Non-pigmented ciliary epithelial cell (primary cell): Measurements from ENCODE around the gene STK36.

Experiments
- DNase-seq: peaks from one replicate; pipeline ENCODE4 v3.0.0-alpha.2; 2010; ENCODE audit warnings: low read depth

STK36 gene

DNA sequence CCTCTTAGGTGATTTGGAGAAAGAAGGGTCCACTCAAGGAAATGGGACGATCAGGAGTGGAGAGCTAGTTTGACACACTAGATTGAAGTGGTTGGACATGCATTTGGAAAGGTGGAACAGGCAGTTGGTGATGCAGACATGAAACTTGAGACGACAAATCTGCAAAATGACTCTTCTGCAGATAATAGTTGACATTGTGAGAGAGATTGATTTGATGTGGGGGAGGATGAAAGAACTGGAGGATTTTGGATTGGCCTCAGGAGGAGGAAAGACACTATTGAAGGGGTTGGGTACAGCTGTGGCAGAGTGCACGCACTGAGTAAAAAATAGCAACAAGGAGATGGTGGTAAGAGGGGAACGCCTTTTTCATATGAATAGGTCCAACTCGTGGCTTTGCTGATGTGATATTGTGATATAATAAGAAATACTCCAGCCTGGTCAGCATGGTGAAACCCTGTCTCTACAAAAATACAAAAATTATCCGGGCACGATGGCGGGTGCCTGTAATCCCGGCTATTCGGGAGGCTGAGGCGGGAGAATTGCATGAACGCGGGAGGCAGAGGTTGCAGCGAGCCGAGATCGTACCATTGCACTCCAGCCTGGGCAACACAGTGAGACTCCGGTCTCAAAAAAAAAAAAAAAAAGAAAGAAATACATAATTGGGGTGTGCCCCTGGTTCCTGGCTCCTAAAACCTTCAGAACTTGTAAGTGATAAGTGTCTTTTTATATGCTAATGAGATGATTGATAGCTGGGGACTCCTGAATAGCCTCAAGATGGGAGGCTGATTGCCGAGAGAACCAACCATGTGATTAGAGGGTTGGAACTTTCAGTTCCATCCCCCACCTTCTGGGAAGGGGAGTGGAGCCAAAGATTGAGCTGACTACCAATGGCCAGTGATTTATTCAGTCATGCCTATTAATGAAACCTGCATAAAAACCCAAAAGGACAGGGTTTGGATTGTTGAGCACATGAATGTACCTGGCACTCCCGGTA is 48.5 kb downstream of the STK36 start:
- no peak for DNase-seq

DNA sequence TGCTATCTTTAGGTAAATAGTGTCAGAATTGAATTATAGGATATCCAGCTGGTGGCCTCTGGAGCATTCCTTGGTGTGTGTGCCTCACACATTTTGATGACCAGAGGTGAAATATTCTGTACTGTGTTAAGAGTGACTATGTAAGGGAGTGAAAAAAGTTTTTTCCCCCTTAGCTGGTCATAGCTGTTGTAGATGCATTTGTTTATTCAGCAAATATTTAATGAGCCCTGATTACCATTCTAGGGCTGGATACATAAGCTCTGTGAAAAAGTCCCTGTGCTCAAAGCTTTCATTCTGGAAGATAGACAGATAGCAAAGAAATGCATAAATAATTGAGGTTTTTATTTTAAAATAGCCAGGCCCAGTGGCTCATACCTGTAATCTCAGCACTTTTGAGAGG is 49.6 kb downstream of the STK36 start:
- DNase-seq = no peak

GRCh38 chr2:218721934-218722333 is 50.0 kb downstream of the STK36 start:
- DNase-seq = no peak

- no peak for DNase-seq
Observed at GRCh38 chr2:218722419-218722818, 50.5 kb downstream of the STK36 start.

DNA sequence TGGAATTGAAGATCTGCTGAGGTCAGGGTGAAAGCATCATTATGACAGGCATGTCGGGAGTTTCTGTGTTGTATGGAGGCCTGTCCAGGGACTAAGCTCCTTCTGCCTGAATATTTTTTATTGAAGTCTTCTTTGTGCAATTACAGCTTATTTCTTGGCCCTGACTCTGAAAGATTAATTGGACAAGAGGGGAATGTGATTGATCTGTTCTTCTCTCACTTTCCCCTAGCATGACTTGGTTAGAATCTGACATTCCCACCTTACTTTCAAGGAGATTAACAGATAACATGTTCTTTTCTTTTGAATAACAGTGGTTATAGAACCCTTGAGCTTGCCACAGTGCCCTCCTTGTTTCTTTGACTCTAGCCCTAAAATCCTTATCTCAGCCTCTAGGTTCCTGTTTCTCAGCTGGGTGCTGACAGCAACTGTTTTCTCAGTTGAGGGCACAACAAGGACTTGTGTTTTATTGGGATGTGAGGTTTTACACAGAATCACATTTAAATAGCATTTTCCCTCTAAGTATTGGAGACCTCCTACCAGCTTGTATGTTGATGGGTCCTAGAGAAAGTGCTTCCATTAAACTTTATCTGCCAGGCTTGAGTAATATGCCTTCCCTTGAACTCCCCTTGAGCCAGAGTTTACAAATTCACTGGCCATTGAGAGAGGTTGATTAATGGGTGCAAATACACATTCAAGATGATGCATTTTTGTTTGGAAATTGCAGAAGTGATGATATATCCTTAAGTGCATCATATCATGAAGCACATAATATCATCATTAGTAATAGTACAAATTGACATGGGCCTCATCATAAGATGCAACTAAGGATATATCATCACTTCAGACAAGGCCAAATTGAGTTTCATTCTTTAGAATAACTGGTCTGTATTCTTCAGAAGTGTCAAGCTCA is 51.2 kb downstream of the STK36 start:
- DNase-seq = no peak

DNA sequence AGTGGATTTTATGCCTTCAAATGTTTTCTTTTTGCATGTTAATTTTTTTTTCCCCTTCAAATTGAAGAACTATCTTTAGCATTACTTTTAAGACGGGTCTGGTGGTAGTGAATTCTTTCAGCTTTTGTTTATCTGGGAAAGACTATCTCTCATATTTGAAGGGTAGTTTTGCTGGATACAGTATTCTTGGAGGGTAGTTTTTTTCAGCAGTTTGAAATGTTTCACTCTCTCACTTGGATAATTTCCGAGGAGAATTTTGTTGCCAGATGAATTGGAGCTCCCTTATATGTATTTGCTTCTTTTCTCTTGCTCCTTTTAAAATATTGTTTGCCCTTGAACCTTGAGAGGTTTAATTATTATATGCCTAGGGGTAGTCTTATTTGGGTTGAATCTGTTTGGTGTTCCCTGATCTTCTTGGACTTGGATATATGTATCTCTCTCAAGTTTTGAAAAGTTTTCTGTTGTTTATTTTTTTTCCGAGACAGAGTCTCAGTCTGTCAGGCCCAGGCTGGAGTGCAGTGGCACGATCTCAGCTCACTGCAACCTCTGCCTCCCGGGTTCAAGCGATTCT is 54.2 kb downstream of the STK36 start:
- no peak for DNase-seq

GRCh38 chr2:218727502-218728165 is 55.7 kb downstream of the STK36 start:
- no peak for DNase-seq

- DNase-seq = no peak
Observed at GRCh38 chr2:218729640-218730039, 57.8 kb downstream of the STK36 start.

DNA sequence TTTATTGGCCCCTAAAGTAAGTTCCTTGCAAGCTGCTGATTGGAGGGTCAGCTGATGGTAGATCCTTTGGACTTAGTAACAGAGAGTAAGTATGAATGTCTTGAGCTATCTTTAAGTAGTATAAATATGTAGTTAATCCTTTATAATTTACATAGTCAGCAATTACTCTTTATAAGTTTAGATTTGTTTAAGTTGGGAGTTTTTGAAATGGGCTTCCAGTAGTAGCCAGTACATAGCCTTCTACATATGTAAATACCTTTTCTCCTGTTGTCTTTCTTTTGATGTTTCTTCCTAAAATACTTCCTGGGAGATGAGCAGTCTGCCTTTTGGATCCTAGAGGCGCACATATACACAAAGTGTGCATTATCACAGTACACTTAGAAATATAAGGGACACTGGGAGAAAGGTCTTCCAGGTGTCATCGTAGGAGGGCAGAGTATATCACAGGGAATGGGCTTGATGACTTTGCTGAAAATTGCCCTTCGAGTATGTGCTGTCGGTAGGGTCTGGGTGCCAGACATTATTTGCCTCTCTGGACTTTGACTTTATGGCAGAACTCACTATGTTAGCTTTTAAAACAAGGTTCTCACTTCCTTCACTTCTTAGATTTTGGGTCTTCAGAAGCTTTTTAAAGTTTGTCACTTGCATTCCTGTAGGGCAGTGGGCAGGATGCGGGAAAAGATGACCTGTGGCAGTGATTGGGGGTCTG is 60.3 kb downstream of the STK36 start:
- no peak for DNase-seq

GRCh38 chr2:218732761-218733158 is 60.9 kb downstream of the STK36 start:
- no peak for DNase-seq

- no peak for DNase-seq
Observed at GRCh38 chr2:218733171-218734021, 61.5 kb downstream of the STK36 start.

DNA sequence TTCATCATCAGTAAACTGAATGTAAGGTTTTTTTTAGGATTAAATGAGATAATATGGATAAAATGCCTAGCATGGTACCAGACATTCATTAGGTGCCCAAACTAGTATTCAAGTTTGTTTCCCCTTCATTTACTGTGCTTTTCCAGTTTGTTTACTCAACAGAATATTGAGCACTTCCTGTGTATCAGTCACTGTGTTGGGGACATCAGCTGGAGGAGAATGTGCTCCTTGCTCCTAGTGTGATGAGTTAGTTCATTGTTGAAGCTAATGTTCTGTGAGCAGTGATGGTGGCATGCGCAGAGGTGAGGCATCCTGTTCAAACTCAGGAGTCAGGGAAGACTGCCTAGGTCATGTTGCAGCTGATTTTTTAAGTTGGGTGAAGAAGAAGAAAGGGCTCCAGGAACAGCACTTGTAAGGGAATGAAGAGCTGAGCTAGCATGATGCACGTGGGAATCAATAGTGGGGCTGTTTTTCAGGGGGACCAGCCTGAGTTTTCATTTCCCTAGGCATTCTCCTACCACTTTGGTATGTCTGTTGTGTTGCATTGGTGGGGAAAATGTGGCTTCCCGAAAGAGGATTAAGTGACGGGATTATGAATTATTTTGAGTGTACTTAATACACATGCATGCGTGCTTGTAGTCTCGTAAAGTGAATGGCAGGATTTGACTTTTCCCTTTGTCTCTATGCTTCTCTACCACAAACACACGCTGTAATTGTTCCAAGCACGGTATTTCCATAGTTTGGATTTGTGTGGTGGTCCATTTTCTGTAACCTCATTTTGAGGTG is 62.5 kb downstream of the STK36 start:
- DNase-seq = no peak

- no peak for DNase-seq
Observed at GRCh38 chr2:218736531-218736930, 64.6 kb downstream of the STK36 start.

DNA sequence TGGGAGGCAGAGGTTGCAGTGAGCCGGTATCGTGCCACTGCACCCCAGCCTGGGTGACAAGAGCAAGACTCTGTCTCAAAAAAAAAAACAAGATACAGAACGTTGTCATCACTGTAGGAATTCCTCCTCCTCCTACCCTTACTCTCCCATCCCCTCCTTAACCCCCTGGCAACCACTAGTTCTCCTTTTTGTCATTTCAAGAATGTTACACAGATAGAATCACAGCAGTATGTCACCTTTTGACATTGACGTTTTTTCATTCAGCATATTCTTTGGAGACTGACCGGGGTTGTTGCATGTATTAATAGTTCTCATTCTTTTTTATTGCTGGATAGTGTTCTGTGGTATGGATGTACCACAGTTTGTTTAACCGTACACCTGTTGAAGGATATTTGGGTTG is 71.2 kb downstream of the STK36 start:
- no peak for DNase-seq

DNA sequence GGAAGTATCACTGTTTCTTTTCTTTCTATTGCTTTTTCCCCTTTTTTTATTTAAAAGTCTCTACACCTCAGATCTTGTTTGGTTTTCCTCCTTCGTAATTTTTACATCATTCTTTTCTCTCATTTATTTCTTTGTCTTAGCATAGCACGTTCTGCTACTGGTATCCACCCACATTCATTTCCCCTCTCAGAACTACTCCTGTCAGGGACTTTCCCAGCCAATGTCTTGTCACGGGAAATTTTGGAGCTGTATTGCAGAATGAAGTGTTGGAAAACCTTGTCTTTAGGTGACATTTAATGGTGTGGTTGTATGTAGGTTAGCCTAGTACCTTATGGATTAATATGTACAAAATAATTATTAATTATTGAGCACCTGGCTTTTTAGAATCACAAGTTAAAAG is 72.7 kb downstream of the STK36 start:
- DNase-seq = no peak

- no peak for DNase-seq
Observed at GRCh38 chr2:218745160-218745558, 73.3 kb downstream of the STK36 start.

DNA sequence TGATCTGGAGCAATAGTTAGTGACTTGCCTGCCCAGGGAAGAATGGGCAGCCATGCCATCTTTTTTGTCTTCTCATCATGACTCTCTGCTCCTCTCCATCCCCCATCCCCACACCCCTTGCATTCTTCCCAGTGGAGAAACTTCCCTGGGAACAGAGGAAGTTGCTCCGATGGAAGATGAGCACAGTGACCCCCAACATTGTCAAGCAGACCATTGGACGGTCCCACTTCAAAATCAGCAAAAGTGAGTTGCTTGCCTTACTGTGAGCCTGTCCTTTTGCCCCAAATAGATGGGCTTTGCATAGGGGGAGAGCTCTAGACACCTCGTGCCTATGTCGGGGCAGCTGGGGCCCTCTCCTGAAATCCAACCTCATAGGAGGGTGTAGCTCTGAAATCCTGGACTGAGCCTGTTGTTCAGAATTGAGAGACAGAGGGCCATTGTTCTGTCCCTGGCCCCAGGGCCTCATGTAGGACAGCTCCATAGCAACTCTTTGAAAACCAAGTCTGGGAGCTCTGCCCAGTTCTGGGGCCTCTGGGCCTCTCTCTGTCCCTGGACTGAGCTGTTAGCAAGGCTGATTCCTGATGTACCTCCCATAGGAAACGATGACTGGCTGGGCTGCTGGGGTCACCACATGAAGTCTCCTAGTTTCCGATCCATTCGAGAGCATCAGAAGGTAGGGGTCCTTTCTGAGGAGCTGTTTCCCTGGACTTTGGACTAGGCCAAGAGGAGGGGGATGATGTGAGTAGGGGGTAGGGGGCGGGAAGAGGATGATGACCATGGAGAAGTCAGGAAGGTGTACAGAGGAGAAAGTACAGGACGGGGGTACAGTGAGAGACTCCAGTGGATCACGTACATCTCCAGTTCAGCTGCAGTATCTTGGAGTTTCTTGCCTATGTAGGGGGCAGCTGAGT is 73.9 kb downstream of the STK36 start:
- DNase-seq = no peak

DNA sequence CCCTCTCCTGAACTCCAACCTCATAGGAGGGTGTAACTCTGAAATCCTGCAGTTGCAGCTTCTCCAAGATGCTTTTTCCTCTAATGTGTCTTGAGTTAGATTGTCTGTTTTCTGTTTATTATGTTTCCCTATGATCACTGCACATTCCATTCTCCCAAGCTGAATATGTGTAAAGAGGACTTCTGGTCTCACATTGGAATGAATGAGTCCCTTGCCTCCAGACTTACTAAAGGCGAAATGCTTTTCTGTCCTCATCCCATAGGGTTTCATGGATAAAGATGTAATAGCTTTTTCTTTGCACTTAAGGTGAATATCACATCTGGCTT is 74.5 kb downstream of the STK36 start:
- DNase-seq = no peak

- no peak for DNase-seq
Observed at GRCh38 chr2:218746960-218747359, 75.1 kb downstream of the STK36 start.
